Activated T-helper 2 cell treated with anti-CD3 and anti-CD28 coated beads, Interferon-gamma antibody, Interleukin-2, Interleukin-4, amounts not matched to agents 10 μg/mL and 5 μg/mL and 100 μg/mL, durations not matched to agents 14 hours and 24 hours and 36 hours (primary cell): ENCODE data around the gene KCNK10. TPM values are rescaled to one million over a fixed set of nuclear protein-coding genes. Genes with fewer than 3 reads are reported as not detected.

Experiments used
- DNase-seq: peaks from one replicate; pipeline ENCODE4 v3.0.0; 2021; ENCODE audit warnings: low spot score
- H3K27ac Mint-ChIP-seq: one replicate; pipeline ENCODE4 v1.8.0; 2021; ENCODE audit warnings: mixed read lengths
- H3K27me3 Mint-ChIP-seq: one replicate; pipeline ENCODE4 v1.8.0; 2021; ENCODE audit warnings: low read depth, mixed read lengths
- H3K36me3 Mint-ChIP-seq: one replicate; pipeline ENCODE4 v1.8.0; 2021; ENCODE audit warnings: low read depth, mixed read lengths
- H3K4me1 Mint-ChIP-seq: one replicate; pipeline ENCODE4 v1.8.0; 2021; ENCODE audit warnings: low read depth, mixed read lengths
- H3K4me3 Mint-ChIP-seq: one replicate; pipeline ENCODE4 v1.8.0; 2021; ENCODE audit warnings: low read depth, mild to moderate bottlenecking, moderate library complexity, mixed read lengths
- H3K9me3 Mint-ChIP-seq: one replicate; pipeline ENCODE4 v1.8.0; 2021; ENCODE audit warnings: mixed read lengths
- intact Hi-C: fragments of 100-400 bp; cut with micrococcal nuclease; formaldehyde crosslinking; loops from one replicate; pipeline ENCODE4 v1.15.1; 2023
- total RNA-seq: library from RNA; stranded (reverse); gene quantifications from 2 replicates; pipeline ENCODE4 v1.2.3, GENCODE V29; 2022

KCNK10 gene
- total RNA-seq, 1 donor from 2014 or later = not detected

GRCh38 chr14:88198446-88198845, 124.6 kb downstream of the KCNK10 start:
- Mint-ChIP-seq H3K9me3 (no peaks in the 10 kb centered on the region), H3K4me1 (no peaks in the 10 kb centered on the region), H3K36me3 (no peaks in the 10 kb centered on the region), H3K27me3 (peaks cover 22% of the 10 kb centered on the region), H3K27ac (no peak overlapping the region), H3K4me3 (no peak overlapping the region)
- intact Hi-C loops = no loop called here
- no peak for DNase-seq

- peaks cover 19% of the 10 kb centered on the region for H3K27me3 Mint-ChIP-seq
- intact Hi-C loops = no loop called here
- H3K4me1 Mint-ChIP-seq = no peaks in the 10 kb centered on the region
- no peaks in the 10 kb centered on the region for H3K36me3 Mint-ChIP-seq
- no peak overlapping the region for H3K27ac Mint-ChIP-seq
- H3K4me3 Mint-ChIP-seq = no peak overlapping the region
- no peak for DNase-seq
- H3K9me3 Mint-ChIP-seq = no peaks in the 10 kb centered on the region
These were observed 126.1 kb downstream of the KCNK10 start for GRCh38 chr14:88196925-88197324.

- Mint-ChIP-seq H3K9me3 (no peaks in the 10 kb centered on the region), H3K36me3 (no peaks in the 10 kb centered on the region), H3K27me3 (peaks cover 19% of the 10 kb centered on the region), H3K27ac (no peak overlapping the region), H3K4me3 (no peak overlapping the region), H3K4me1 (no peaks in the 10 kb centered on the region)
- no peak for DNase-seq
- intact Hi-C loops = no loop called here
These were observed 126.8 kb downstream of the KCNK10 start for GRCh38 chr14:88196116-88196890.

- no peaks in the 10 kb centered on the region for H3K9me3 Mint-ChIP-seq
- no peaks in the 10 kb centered on the region for H3K4me1 Mint-ChIP-seq
- peaks cover 19% of the 10 kb centered on the region for H3K27me3 Mint-ChIP-seq
- no peak overlapping the region for H3K4me3 Mint-ChIP-seq
- DNase-seq = no peak
- no peak overlapping the region for H3K27ac Mint-ChIP-seq
- intact Hi-C loops = no loop called here
- no peaks in the 10 kb centered on the region for H3K36me3 Mint-ChIP-seq
These were observed 127.4 kb downstream of the KCNK10 start for GRCh38 chr14:88195676-88196075.

- Mint-ChIP-seq H3K27me3 (peaks cover 19% of the 10 kb centered on the region), H3K9me3 (no peaks in the 10 kb centered on the region), H3K4me1 (no peaks in the 10 kb centered on the region), H3K27ac (no peak overlapping the region), H3K4me3 (no peak overlapping the region), H3K36me3 (no peaks in the 10 kb centered on the region)
- no peak for DNase-seq
- intact Hi-C loops = no loop called here
These were observed 128.5 kb downstream of the KCNK10 start for GRCh38 chr14:88194531-88194930.

GRCh38 chr14:88191605-88192004, 131.5 kb downstream of the KCNK10 start:
- DNase-seq = no peak
- Mint-ChIP-seq H3K9me3 (no peaks in the 10 kb centered on the region), H3K36me3 (no peaks in the 10 kb centered on the region), H3K27me3 (peaks cover 19% of the 10 kb centered on the region), H3K4me3 (no peak overlapping the region), H3K4me1 (peaks cover 4% of the 10 kb centered on the region), H3K27ac (no peak overlapping the region)
- intact Hi-C loops = no loop called here

GRCh38 chr14:88189417-88190191, 133.5 kb downstream of the KCNK10 start:
- no peak overlapping the region for H3K4me3 Mint-ChIP-seq
- no peak overlapping the region for H3K27ac Mint-ChIP-seq
- H3K27me3 Mint-ChIP-seq = peaks cover 6% of the 10 kb centered on the region
- peak; percentile 26 for DNase-seq
- intact Hi-C loops = no loop called here
- peaks cover 4% of the 10 kb centered on the region for H3K4me1 Mint-ChIP-seq
- H3K9me3 Mint-ChIP-seq = no peaks in the 10 kb centered on the region
- no peaks in the 10 kb centered on the region for H3K36me3 Mint-ChIP-seq

- peaks cover 1% of the 10 kb centered on the region for H3K27me3 Mint-ChIP-seq
- H3K4me3 Mint-ChIP-seq = no peak overlapping the region
- intact Hi-C loops = no loop called here
These were observed 134.2 kb downstream of the KCNK10 start for GRCh38 chr14:88188745-88189416.

GRCh38 chr14:88185843-88186242, 137.2 kb downstream of the KCNK10 start:
- no peak overlapping the region for H3K4me3 Mint-ChIP-seq
- H3K4me1 Mint-ChIP-seq = peaks cover 7% of the 10 kb centered on the region
- no peak overlapping the region for H3K27ac Mint-ChIP-seq
- no peaks in the 10 kb centered on the region for H3K9me3 Mint-ChIP-seq
- no peaks in the 10 kb centered on the region for H3K27me3 Mint-ChIP-seq
- DNase-seq = no peak
- no peaks in the 10 kb centered on the region for H3K36me3 Mint-ChIP-seq
- intact Hi-C loops = no loop called here

More at GRCh38 chr14:88188745-88189416, 134.2 kb downstream of the KCNK10 start:
- H3K36me3 Mint-ChIP-seq = no peaks in the 10 kb centered on the region
- peaks cover 4% of the 10 kb centered on the region for H3K4me1 Mint-ChIP-seq
- no peak for DNase-seq
- H3K9me3 Mint-ChIP-seq = no peaks in the 10 kb centered on the region
- H3K27ac Mint-ChIP-seq = no peak overlapping the region

GRCh38 chr14:88184956-88185355, 138.1 kb downstream of the KCNK10 start:
- H3K27me3 Mint-ChIP-seq = no peaks in the 10 kb centered on the region
- H3K36me3 Mint-ChIP-seq = no peaks in the 10 kb centered on the region
- H3K27ac Mint-ChIP-seq = no peak overlapping the region
- no peak for DNase-seq
- peaks cover 7% of the 10 kb centered on the region for H3K4me1 Mint-ChIP-seq
- H3K4me3 Mint-ChIP-seq = no peak overlapping the region
- intact Hi-C loops = no loop called here
- no peaks in the 10 kb centered on the region for H3K9me3 Mint-ChIP-seq

GRCh38 chr14:88181072-88181471, 142.0 kb downstream of the KCNK10 start:
- DNase-seq = no peak
- H3K27me3 Mint-ChIP-seq = peaks cover 2% of the 10 kb centered on the region
- H3K9me3 Mint-ChIP-seq = no peaks in the 10 kb centered on the region
- no peak overlapping the region for H3K4me3 Mint-ChIP-seq
- no peak overlapping the region for H3K27ac Mint-ChIP-seq
- intact Hi-C loops = no loop called here
- peaks cover 3% of the 10 kb centered on the region for H3K4me1 Mint-ChIP-seq
- no peaks in the 10 kb centered on the region for H3K36me3 Mint-ChIP-seq

- H3K36me3 Mint-ChIP-seq = no peaks in the 10 kb centered on the region
These were observed 143.4 kb downstream of the KCNK10 start for GRCh38 chr14:88179716-88180115.

GRCh38 chr14:88170333-88170732, 152.7 kb downstream of the KCNK10 start:
- DNase-seq = no peak
- no peak overlapping the region for H3K27ac Mint-ChIP-seq
- peaks cover 18% of the 10 kb centered on the region for H3K4me1 Mint-ChIP-seq
- no peak overlapping the region for H3K4me3 Mint-ChIP-seq
- H3K36me3 Mint-ChIP-seq = no peaks in the 10 kb centered on the region
- intact Hi-C loops = no loop called here
- H3K27me3 Mint-ChIP-seq = peaks cover 38% of the 10 kb centered on the region
- H3K9me3 Mint-ChIP-seq = peaks cover 13% of the 10 kb centered on the region

More at GRCh38 chr14:88179716-88180115, 143.4 kb downstream of the KCNK10 start:
- intact Hi-C loops = no loop called here
- peaks cover 2% of the 10 kb centered on the region for H3K27me3 Mint-ChIP-seq
- H3K4me3 Mint-ChIP-seq = no peak overlapping the region
- H3K9me3 Mint-ChIP-seq = no peaks in the 10 kb centered on the region
- no peak overlapping the region for H3K27ac Mint-ChIP-seq
- H3K4me1 Mint-ChIP-seq = peaks cover 3% of the 10 kb centered on the region
- no peak for DNase-seq
